ENCODE measurements around the gene LYL1. TPM values are rescaled to one million over a fixed set of nuclear protein-coding genes. Genes with fewer than 3 reads are reported as not detected.

The LYL1 gene
- 0.29 and 0.36 TPM in 2 replicates for total RNA-seq

- H3K9me3 ChIP-seq (ENCODE audit: low read depth, low read length) = no peaks in the 10 kb centered on the region
- H4K20me1 ChIP-seq (ENCODE audit: insufficient read depth, low read length) = peaks cover 7% of the 10 kb centered on the region
- no peak for TF ChIP-seq CTCF (IDR thresholded peaks at IDR 0.05; ENCODE audit: extremely low read depth, low read depth, low read length)
- H3K4me2 ChIP-seq (ENCODE audit: insufficient read depth, low read length) = peak within 1 kb of the TSS; percentile 54
- H3K36me3 ChIP-seq (ENCODE audit: insufficient read depth, low read length) = peaks cover 7% of the 10 kb centered on the region
- no peak within 1 kb of the TSS for H2AFZ ChIP-seq (ENCODE audit: low read length)
- H3K4me1 ChIP-seq (ENCODE audit: insufficient read depth, low read length) = peaks cover 10% of the 10 kb centered on the region
- DNase-seq (ENCODE audit: insufficient read length, low spot score, missing footprints) = peak; percentile 98
- H3K4me3 ChIP-seq (ENCODE audit: insufficient read depth, low read length) = peak within 1 kb of the TSS; percentile 61
- peak within 1 kb of the TSS; percentile 45 for H3K27ac ChIP-seq (ENCODE audit: low read depth, low read length)
- no peaks in the 10 kb centered on the region for H3K79me2 ChIP-seq (ENCODE audit: insufficient read depth, low read length)
- H3K27me3 ChIP-seq (ENCODE audit: insufficient read depth, low read length) = no peaks in the 10 kb centered on the region
Observed at GRCh38 chr19:13102666-13103580, at the start of gene LYL1. TSS of gene LYL1 (minus strand) at chr19:13102858. CDS start at chr19:13101171, 1,687 bp downstream.

GRCh38 chr19:13151605-13152355, 49.1 kb upstream of the LYL1 start:
- Histone ChIP-seq H3K4me1 (ENCODE audit: insufficient read depth, low read length) (peaks cover 35% of the 10 kb centered on the region), H2AFZ (ENCODE audit: low read length) (peak overlapping the region; percentile 28), H4K20me1 (ENCODE audit: insufficient read depth, low read length) (peaks cover 17% of the 10 kb centered on the region), H3K27me3 (ENCODE audit: insufficient read depth, low read length) (no peaks in the 10 kb centered on the region), H3K9me3 (ENCODE audit: low read depth, low read length) (no peaks in the 10 kb centered on the region), H3K4me2 (ENCODE audit: insufficient read depth, low read length) (peak overlapping the region; percentile 97), H3K36me3 (ENCODE audit: insufficient read depth, low read length) (no peaks in the 10 kb centered on the region), H3K79me2 (ENCODE audit: insufficient read depth, low read length) (peaks cover 51% of the 10 kb centered on the region), H3K27ac (ENCODE audit: low read depth, low read length) (peak overlapping the region; percentile 96), H3K4me3 (ENCODE audit: insufficient read depth, low read length) (peak overlapping the region; percentile 97)
- TF ChIP-seq CTCF (IDR thresholded peaks at IDR 0.05; ENCODE audit: extremely low read depth, low read depth, low read length) = peak; percentile 11
- DNase-seq (ENCODE audit: insufficient read length, low spot score, missing footprints) = peak; percentile 99

GRCh38 chr19:13150931-13151604, 48.4 kb upstream of the LYL1 start:
- Histone ChIP-seq H2AFZ (ENCODE audit: low read length) (peak overlapping the region; percentile 44), H3K4me2 (ENCODE audit: insufficient read depth, low read length) (peak overlapping the region; percentile 97), H3K27ac (ENCODE audit: low read depth, low read length) (peak overlapping the region; percentile 96), H4K20me1 (ENCODE audit: insufficient read depth, low read length) (peaks cover 17% of the 10 kb centered on the region), H3K36me3 (ENCODE audit: insufficient read depth, low read length) (no peaks in the 10 kb centered on the region), H3K4me3 (ENCODE audit: insufficient read depth, low read length) (peak overlapping the region; percentile 97), H3K27me3 (ENCODE audit: insufficient read depth, low read length) (no peaks in the 10 kb centered on the region), H3K9me3 (ENCODE audit: low read depth, low read length) (no peaks in the 10 kb centered on the region), H3K79me2 (ENCODE audit: insufficient read depth, low read length) (peaks cover 51% of the 10 kb centered on the region), H3K4me1 (ENCODE audit: insufficient read depth, low read length) (peaks cover 31% of the 10 kb centered on the region)
- DNase-seq (ENCODE audit: insufficient read length, low spot score, missing footprints) = peak; percentile 74
- TF ChIP-seq CTCF (IDR thresholded peaks at IDR 0.05; ENCODE audit: extremely low read depth, low read depth, low read length) = no peak
